ENCODE data around the gene SKI.
"Not testable (repeated sequence)": the region's sequence is repeated elsewhere in the genome, so short reads cannot be mapped to it uniquely, and the experiment has no call there.

SKI gene

GRCh38 chr1:2312515-2313301, 84.6 kb downstream of the SKI start:
- no peak for DNase-seq

- DNase-seq: no peak
These were observed 85.6 kb downstream of the SKI start for GRCh38 chr1:2313651-2314261.

DNA sequence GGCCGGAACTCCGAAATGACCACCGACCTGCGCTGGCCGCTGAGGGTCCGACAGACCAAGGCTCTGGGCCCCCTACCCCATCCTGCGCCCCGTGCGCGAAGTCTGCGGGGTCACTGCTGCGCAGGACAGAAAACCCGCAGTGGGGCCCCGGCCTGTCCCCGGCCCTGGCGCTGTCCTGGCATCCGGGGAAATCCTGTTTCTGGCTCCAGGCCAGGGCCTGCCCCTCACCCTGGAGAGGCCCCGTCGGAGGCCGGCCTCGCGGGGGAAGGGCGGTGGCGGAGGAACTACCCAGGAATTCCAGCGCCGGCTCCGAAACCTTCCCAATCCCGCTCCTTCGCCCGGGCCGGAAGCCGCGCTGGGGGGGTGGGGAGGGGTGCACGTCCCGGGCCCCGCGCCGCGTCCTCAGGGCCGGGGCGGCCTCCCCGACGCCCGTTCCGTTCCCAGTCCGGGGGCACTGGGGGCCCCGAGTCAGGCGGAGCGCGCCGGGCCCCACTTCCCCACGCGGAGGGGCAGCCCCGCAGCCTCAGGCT, 86.2 kb downstream of the SKI start:
- no peak for DNase-seq

DNA sequence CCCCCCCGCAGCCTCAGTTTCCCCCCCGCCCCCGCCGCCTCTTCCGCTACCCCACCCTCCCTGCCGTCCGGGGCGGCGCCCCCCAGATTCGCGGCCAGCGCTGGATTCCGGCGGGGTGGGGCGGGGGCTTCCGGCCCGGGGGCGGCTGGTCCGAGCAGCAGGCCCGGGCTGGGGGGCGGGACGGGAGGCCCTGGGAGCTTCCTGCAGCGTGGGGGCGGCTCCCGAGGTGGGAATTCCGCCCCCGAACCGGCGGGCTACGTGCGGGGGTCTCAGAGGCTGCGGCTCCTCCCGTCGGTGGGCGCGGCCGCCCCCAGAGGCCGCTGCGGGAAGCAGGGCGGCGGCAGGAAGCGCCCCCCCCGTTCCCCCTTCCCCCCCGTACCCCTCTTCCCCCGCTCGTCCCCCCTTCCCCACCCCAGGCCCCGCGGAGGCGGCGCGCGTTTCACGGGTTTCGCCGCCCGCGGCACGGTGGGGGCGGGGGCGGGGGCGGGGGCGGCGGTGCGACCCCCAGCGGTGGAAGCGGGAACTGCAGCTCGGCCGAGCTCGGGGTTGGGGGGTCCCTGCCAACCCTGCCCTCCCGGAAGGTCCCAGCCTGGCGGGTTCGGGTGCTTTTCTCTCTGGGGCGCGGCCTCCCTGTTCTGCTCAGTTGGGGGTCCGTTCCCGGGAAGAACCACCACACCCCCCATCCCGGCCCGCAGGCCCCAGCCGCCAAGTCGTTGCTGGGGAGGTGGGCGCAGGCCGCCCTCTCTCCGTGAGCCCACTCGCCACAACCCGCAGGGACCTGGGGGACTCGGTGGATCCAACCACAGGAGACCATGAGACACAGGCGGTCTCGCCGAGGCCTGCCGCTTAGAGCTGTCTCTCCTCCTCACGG, 86.9 kb downstream of the SKI start:
- peak; percentile 58 to 61 for DNase-seq

DNA sequence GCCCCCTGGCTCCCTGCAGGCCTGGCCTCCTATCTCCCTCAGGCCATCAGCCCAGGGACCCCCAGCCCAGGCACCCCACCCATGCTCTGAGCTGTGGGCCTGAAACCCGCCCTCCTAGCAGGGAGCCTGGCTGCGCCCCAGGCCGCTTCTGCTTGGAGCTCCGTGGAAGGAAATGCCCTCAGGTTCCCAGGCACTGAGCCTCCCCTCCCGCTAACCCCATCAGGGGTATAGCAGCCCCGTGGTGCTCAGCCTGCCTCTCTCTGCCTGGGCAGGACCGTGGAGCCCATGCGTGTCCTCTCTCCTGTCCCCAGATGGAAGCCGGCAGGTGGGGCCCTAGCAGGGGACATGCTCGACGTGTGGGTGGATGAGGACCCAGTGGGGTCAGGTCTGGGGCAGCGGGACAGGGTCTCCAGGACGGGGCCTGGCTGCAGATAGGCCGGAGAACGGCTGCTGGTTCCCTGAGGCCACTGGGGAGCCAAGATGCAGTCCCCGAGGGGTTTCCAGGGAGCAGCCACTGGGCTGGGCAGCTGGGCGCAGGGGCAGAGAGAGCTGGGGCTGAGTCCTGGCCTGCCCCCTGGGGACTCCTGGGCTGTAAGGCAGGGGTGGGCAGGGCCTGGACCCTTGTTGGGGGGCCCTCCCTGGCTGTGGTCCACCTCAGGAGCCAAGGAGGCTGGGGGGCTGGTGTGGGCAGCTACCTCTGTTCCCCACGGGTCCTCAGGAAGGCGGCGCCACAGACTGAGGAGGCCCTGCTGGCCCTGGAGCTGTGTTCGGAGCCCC, 87.7 kb downstream of the SKI start:
- no peak for DNase-seq

DNA sequence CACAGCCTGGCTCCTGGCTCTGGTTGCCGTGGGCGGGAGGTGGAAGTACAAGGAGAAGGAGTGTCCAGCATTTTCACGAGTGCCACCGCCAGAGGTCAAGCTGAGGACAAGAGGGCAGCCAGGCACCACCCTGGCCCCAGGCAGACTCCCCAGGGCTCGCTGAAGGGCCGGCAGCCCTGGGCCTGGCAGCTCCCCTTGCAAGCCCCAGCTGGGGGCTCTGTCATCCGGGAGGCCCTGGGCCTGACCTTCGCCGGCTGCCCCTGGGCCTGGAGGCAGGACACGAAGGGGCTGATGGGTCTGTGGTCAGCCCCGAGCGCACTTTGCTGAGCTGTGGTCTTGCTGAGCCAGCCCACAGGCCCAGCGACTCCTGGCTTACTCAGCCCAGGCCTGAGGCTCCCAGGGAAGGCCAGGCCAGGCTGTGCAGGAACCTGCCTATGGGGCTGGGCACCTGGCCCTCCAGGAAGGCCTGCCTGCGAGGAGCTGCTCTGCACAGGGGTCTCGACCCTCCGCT, 88.4 kb downstream of the SKI start:
- DNase-seq: no peak

DNA sequence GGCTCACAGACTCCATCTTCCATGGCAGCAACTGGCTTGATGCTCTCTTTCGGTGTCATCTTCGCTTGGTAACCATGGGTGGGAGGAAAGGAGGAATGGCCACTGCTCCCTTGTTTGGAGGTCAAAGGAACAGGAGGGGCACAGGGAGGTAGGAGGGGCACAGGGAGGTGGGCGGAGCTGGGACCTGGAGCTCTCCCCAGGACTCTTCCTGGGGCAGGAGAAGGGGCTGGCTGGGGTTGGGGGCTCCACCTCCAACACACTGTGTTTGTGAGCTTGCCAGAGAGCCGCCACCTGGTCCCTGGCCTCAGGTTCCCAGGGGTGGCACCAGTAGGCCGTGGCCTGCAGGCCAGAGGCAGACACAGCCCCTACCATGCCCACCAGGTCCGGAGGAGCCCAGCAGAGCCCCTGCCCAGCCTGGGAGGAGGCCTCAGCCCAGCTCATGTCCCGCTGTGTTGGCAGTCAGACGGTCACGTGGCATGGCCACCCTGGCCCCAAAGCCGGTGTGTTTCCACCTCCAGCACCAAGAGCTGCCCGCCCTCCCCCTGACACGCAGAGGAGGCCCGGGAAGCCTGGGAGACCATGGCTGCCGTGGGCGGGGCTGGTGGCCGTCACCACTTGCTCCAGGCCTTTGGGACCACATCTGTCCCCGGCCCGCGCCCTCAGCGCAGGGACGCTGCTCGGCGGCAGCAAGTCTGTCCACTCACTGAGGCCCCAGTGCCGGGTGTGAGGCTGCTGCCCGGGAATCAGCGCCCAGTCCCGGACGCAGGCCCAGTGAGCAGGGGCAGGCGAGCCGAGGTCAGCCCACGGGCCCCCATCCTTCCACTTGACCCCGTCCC, 89.3 kb downstream of the SKI start:
- no peak for DNase-seq

- no peak for DNase-seq
These were observed 90.5 kb downstream of the SKI start for GRCh38 chr1:2318314-2319278.

DNA sequence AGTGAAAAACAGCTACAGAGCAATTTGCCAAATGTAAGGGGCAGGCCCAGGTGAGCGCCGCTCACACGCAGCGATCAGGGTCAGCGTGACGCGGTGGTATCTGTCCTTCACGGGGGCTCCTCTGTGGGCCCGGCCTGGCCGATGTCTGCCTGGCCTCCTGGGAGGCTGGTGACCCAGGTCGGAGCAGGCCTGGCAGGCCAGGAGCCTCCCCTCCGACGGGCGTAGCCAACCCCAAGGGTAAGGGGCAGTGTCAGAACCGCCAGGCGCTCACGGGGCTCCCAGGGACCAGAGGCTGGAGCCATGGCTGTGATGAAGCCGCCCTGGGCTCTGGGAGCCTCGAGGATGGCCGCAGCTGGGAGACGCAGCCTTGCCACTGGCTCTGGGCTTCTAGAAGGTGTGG, 91.2 kb downstream of the SKI start:
- no peak for DNase-seq

DNA sequence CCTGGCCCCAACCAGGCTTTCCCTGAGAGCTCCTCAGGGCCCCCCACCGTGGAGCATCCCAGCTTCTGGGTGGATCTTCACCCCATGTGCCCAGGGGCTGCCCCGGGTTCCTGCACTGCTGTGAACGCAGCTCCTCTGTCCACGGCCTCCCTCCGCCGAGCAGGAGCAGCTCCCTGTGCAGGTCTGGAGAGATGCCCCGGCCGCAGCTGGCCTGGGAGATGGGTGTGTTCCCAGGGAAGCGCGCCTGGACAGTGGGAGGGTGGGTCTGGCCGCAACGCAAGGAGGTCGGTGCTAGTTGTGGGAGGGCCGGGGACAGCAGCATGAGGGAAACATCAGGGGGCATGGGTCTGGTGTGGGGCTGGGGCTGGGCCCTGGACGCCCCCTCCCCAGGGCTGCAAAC, 91.9 kb downstream of the SKI start:
- DNase-seq: no peak

DNA sequence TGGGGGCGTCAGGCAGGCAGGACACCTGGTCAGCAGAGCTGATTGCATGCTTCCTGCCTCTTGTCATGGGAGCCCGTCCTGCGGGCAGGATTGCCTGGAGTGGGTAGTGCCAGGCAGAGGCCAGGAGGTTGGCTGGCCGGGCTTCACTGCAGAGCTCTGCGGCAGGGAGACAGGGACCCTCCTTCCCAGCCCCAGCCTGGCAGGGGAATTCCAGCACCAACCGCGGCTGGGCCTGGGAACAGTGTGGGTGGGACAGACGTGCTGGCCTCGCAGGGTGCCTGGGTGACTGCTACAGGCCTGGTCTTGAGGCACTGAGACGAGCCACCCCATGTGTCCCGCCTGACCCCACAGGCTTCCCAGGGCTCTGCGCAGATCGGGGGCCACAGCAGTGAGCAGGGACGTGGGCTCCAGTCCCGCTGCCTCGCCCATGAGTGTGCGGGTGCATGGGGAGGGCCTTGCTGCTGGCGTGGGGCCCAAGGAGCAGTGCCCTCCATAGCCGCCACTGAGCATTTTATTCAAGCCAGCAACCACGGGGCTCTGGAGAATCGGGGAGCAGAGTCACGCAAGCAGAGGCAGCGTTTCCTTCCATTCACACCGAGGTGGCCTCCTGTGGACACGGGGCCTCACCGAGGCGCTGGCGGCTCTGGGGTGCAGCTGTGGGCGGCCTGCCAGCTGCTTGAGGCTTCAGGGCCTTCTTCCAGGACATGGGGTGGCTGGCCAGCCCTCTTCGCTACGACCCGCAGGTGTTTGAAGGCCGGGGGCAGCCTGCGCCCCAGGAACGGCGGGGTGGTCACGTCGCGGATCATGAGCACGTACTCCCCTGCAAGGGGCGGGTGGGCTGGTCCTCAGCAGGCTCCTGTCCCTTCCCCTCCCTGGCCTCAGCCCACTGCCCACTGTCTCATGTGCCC, 92.9 kb downstream of the SKI start:
- DNase-seq: no peak

DNA sequence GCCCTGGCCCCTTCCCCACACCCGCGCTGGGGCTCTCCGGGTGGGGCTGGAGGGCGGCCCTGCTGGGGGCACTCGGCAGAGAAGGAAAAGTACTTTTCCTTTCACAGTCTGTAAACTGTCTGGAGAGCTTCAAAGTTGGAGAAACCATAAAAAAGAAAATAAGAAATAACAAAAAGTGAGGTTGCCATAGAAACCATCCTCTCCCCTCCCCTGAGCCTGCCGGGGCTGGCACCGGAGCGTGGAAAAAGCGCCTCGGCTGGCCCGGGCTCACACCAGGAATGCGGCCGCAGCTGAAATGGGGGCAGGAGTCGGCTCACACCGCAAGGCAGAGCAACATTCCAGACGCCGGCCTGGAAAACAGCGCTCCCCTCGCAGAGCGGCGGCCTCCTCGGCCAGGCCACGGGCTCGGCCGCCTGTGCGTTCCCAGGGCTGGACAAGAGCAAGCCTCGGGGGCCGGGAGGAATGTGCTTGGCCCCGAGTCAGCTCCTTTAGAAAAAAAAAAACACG, 94.0 kb downstream of the SKI start:
- no peak for DNase-seq

- DNase-seq: no peak
These were observed 94.6 kb downstream of the SKI start for GRCh38 chr1:2322581-2323211.

GRCh38 chr1:2323451-2323974, 95.4 kb downstream of the SKI start:
- DNase-seq: no peak

- no peak for DNase-seq
These were observed 96.6 kb downstream of the SKI start for GRCh38 chr1:2324553-2325366.

DNA sequence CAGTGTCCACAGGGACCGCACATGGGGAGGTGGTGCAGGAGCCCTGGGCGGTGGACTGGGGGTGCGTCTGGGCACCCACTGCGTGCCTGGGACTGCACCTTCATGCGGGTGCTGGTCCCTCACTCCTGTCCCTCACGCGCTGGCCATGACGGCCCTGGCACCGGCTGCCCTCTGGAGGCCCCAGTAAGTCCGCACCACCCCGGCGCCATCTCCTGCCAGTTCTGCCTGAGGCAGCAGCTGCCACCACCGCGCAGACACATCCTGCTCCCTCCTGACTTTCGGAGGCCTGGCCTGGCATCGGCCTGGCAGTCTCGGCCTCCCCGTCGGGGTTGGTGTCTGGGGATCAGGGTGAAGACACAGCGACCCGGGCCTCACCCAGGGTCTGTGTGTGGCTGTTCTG, 98.4 kb downstream of the SKI start:
- DNase-seq: no peak

DNA sequence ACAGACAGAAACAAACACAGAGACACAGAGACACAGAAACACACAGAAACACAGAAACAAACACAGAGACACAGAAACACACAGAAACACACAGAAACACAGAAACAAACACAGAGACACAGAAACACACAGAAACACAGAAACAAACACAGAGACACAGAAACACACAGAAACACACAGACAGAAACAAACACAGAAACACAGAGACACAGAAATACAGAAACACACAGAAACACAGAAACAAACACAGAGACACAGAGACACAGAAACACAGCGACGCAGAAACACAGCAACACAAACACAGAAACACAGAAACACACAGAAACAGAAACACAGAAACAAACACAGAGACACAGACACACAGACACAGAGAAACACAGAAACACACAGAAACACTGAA, 99.0 kb downstream of the SKI start:
- DNase-seq: not testable (repeated sequence)

Data from stimulated activated CD4-positive, alpha-beta T cell treated with anti-CD3 and anti-CD28 coated beads, Interleukin-4, amount 100 ng/mL, for 4 hours (primary cell).